GM13976 (cell line): ENCODE data around the gene PCBP3.
"Not testable (repeated sequence)": the region's sequence is repeated elsewhere in the genome, so short reads cannot be mapped to it uniquely, and the experiment has no call there.

Experiments used
- DNase-seq: peaks from one replicate; pipeline ENCODE4 v3.0.0; 2012; ENCODE audit warnings: low spot score
- in situ Hi-C: fragments of 300-500 bp; cut with MboI; formaldehyde crosslinking; loops from one replicate; pipeline ENCODE4 v1.12.0; 2022; ENCODE audit warnings: low sequenced_read_pairs, mixed read lengths, inconsistent platforms; ENCODE audit not compliant: unreplicated experiment
- TF ChIP-seq, protein P1 (sequence below): IDR thresholded peaks from 2 replicates; pipeline ENCODE4 v1.5.1; 2012; ENCODE audit warnings: borderline replicate concordance, mild to moderate bottlenecking; ENCODE audit not compliant: insufficient read depth; ENCODE audit errors: extremely low read depth, missing control alignments, control extremely low read depth

PCBP3 gene

GRCh38 chr21:45954921-45955320, 311.4 kb downstream of the PCBP3 start:
- in situ Hi-C loops = no loop called here
- TF ChIP-seq, protein P1, sequence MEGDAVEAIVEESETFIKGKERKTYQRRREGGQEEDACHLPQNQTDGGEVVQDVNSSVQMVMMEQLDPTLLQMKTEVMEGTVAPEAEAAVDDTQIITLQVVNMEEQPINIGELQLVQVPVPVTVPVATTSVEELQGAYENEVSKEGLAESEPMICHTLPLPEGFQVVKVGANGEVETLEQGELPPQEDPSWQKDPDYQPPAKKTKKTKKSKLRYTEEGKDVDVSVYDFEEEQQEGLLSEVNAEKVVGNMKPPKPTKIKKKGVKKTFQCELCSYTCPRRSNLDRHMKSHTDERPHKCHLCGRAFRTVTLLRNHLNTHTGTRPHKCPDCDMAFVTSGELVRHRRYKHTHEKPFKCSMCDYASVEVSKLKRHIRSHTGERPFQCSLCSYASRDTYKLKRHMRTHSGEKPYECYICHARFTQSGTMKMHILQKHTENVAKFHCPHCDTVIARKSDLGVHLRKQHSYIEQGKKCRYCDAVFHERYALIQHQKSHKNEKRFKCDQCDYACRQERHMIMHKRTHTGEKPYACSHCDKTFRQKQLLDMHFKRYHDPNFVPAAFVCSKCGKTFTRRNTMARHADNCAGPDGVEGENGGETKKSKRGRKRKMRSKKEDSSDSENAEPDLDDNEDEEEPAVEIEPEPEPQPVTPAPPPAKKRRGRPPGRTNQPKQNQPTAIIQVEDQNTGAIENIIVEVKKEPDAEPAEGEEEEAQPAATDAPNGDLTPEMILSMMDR = no peak
- no peak for DNase-seq

DNA sequence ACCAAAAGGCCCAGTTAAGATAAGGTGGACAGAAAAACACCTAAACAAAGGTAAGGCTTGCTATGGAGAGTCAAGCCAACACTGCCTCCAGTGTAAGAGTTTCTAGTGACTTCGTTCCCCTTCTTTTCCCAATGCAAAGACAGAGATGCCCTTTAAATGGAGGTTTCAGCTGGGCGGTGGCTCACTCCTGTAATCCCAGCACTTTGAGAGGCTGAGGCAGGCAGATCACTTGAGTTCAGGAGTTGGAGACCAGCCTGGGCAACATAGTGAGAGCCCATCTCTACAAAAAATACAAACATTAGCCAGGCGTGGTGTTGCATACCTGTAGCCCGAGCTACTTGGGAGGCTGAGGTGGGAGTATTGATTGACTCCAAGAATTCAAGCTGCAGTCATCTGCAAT, 314.0 kb downstream of the PCBP3 start:
- TF ChIP-seq, protein P1 = no peak
- in situ Hi-C loops = no loop called here
- no peak for DNase-seq

GRCh38 chr21:45957981-45958600, 314.6 kb downstream of the PCBP3 start:
- no peak for DNase-seq
- in situ Hi-C loops = no loop called here
- TF ChIP-seq, protein P1 = no peak

GRCh38 chr21:45959182-45959581, 315.7 kb downstream of the PCBP3 start:
- in situ Hi-C loops = no loop called here
- TF ChIP-seq, protein P1 = no peak
- peak; percentile 15 for DNase-seq

DNA sequence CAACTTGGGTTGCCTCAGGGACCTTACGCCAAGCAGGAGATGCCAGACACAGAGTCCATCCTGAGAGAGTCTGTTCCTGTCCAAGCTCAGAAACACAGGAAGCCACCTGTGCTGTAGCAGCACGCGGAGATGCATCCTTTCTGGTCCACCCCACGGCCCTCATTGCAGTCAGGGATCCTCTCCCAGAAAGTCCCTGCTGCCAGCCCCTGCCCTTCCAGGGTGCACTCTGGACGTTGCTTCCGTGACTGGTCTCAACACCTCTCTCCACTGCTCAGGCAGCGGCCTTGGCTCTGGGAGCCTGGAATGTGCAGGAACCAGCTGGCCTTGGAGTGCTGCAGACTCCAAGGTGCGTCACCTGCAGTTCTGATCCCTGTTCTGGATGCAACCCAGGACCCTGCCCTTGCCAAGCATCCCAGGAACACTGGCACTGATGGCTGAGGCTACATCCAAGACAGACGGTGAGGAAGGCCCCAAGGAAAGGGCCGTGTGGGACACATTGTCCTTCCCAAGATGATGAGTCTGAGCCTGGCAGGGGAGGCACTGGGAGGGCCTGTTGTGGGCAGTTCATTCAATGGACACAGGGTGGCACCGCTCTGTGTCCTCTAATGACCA, 316.4 kb downstream of the PCBP3 start:
- DNase-seq = no peak
- in situ Hi-C loops = no loop called here
- TF ChIP-seq, protein P1 = no peak

DNA sequence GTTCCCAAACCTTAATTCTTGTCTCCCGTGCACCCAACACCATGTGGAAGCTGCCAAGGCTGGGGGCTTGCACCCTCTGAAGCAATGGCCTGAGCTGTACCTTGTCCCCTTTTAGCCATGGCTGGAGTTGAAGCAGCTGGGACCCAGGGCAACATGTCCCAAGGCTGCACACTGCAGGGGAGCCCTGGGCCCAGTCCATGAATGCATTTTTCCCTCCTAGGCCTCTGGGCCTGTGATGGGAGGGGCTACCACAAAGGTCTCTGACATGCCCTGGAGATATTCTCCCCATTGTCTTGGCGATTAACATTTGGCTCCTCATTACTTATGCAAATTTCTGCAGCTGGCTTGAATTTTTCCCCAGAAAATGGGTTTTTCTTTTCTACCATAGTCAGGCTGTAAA, 317.9 kb downstream of the PCBP3 start:
- in situ Hi-C loops, DNase-seq: not testable (repeated sequence)

DNA sequence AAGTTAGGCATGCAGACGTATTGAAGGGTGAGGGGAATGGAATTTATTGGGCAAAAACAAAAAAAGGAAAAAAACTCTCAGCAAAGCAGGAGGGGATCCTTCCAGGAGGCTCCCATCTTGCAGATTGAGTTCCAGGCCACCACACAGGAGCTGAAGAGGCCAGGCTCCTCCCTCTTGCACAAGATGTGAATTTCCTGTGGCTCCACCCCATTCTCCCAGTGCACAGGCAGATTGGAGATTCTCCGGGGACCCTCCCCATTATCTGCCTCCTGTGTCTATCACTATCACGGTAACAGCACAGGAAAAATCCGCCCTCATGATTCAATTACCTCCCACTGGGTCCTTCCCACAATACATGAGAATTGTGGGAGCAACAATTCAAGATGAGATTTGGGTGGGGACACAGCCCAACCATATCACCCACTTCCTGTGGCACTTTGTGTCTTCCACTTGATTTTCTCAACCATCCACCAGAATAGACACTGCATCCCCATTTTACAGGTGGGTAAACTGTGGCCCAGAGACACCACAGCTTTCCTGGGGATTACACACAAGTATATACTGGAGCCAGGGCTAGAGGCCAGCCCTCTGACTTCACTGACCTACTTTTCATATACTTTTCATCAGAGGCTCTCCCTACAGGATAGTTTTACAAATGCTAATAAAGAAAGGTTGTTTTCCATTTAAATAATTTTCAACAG, 319.2 kb downstream of the PCBP3 start:
- TF ChIP-seq, protein P1 = no peak
- in situ Hi-C loops = no loop called here
- DNase-seq = no peak
